HG03460 (cell line): ENCODE data around the gene GRAMD4.

Source experiments
- ATAC-seq: cut with Tn5 transposase; IDR thresholded peaks from one replicate; pipeline ENCODE4 v1.9.1; 2021; ENCODE audit not compliant: unreplicated experiment

The GRAMD4 gene

DNA sequence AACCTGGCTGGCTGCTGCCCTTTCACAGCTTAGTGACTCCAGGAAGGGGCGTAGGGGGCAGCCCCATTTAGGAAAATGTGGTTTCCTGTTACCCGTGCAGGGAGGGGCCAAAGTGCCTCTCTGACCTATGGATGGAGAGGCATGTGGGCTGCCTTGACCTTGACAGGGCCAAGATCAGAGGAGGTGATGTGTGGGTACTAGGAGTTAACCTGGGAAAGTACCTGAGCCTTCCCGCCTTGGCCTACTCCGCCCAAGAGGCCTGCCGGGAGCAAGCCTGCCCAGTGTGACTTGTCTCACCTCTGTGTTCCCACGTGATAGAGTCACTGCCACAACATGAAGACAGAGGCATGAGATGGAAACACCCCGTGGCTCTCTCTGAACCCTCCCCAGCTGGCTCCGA lies 33.4 kb downstream of the GRAMD4 start:
- no peak for ATAC-seq

DNA sequence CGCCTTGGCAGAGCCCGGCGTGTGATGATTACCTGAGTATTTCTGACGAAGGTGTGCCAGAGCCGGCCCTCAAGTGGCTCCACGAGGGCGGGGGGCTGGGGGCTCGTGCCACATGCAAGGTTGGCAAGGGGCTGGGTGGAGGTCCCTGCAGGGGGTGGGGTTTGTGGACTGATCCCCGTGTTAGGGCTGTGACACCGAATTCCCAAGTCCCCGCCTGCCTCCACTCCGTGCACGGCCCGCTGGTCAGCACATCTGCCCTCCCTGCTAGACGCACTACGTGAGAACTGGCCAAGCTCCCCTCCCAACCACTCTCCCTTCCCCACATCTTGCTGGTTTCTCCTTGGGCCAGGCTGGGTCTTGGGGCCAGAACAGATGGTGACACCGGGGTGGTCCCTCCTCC lies 34.2 kb downstream of the GRAMD4 start:
- ATAC-seq, result no peak

DNA sequence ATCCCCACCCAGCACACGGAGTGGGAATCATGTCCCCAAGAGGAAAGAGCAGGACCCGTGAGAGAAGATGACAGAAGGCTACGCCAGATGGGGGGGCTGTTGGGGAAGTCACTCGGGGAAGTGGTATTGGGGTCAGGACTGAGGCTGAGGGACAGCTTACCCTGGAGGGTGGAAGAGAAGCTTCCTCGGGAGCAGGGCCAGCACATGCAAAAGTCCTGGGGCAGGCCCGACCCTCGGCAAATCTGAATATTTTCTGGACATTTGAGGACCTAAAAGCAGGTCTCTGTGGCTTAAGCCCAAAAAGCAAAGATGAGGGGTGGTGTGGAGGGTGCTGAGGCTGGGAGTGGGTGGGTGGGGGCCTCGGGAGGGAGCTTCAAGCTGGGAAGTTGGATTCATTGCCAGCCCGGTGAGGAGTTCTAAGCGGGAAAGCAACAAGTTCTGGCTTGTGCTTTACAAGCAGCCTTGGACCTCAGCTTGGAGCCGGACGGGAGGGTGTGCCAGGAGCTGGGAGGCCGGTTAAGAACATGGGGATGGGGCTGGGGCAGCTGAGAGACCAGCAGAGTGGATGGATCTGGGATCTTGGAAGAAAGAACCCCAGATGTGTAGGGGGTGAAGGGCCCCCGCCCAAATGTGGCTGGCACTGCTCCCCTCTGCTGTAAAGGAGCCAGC lies 34.9 kb downstream of the GRAMD4 start:
- ATAC-seq, result no peak

DNA sequence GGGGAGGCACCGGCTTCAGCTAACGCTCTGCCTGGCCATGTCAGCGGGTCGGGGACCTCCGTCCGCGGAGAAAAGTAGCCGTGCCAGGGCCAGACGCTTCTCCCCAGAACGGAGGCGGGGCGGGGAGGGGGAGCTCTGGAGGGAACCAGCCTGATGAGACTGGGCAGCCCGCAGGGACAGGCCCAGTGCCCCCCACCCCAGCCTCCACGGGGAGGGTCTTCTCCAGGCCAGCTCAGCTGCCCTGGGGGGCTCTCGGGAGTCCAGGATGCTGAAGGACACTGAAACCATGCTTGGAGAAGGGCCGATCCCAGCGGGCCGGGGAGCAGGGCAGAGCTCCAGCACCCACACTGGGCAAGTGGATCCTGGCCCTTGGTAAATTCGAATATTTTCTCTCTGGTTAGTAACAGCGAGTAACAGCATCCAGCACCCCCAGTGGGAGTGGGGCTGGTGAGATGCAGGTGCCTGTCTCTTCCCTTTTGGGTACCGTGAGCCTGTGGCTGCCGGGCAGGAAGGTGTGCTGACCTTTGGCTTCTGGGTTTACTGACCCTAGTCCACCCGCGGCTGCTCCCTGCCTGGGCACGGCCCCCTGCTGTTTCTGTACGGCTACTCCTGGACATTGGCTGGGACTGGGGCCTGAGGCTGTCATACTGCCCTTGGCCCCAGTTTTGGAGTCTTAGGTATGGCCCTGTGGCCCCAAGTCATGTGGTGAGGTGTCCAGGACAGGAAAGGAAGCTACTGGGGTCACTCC lies 35.8 kb downstream of the GRAMD4 start:
- ATAC-seq, result no peak

DNA sequence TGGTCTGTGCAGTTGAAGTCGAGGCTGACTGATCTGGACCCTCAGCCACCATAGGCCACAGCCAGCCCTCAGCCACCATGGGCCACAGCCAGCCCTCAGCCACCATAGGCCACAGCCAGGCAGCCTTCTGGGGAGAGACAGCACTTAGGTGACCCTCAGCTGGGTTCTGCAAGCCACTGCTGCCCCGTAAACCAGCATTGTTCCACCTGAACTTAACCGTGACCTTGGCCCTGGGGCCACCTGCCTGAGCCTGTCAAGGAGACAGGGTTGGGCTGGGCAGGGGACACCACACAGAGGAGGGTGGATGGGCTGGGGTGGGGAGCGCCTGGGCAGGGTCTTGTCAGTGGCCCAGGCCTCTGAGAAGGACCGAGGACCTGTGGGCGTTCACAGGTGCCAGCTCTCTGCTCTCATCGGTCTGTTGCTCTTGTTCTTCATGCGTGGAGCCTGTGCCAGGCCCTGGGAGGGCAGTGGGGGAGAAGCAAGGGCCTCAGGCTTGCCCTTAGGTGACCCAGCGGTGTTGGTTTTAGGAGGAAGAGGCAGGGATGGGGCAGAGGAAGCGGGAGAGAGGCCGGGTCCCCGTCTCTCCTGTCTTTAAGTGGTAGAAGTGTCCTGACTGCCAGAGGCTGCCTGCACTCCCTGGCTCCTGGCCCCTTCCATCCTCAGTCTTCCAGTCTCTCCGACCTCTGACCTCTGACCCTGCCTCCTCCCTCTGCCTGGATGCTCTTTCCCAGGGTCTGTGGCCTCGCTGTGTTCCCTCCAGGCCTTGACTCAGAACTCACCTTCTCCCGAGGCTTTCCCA lies 36.9 kb downstream of the GRAMD4 start:
- no peak for ATAC-seq

DNA sequence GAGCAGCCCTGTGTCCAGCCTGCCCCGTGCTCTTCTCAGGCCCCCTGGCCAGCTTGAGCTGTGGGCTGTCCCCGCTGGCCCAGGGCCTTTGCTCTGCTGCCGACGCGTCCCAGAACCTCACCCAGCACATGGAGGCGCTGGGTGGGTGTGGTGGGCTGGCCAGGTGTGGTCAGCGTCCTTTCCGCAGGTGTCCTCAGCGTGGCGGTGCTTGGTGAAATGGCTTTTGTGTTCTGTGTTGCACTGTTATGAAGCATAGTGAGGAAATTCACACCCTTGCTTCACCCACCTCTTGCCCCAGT lies 37.4 kb downstream of the GRAMD4 start:
- no peak for ATAC-seq

DNA sequence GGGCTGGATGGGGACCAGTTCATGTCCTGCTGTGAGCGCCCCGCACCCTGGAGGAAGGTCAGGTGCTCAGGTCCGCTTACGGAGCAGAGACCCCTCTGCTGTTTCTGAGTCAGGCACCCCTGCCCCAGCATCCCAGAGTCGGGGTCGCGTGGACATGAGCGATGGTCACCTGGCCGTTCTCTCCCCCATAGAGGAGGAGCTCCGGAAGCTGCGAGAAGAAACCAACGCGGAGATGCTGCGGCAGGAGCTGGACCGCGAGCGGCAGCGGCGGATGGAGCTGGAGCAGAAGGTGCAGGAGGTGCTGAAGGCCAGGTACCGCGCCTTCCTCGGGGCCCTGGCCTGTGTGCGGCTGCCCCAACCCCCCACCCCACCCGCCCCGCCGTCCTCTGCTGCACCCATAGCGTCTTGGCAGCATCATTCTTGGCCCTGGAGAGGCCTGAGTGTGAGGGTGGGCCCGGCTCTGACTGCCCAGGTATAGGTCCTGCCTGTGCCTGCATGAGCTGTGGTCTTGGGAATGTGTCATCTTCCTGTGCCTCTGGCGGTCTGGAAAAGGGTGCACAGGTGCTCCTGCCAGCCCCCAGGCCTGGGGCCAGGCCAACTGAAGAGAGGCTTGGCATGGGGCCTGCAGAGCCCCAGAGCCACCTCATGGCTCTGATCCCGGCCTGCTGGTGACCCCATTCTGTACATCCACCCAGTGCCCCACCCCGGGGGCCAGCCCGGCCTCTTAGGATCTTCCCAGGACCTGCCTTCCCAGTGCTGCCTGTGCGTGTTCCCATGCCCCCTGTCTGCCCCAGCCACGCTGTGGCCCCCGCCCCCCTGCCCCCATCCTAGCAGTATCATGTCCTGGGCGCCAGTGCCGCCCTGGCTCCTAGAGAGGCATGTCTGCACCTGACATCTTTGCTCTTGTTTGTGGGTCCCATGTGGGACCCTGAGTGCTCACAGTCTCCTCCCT lies 38.1 kb downstream of the GRAMD4 start:
- ATAC-seq, result no peak

DNA sequence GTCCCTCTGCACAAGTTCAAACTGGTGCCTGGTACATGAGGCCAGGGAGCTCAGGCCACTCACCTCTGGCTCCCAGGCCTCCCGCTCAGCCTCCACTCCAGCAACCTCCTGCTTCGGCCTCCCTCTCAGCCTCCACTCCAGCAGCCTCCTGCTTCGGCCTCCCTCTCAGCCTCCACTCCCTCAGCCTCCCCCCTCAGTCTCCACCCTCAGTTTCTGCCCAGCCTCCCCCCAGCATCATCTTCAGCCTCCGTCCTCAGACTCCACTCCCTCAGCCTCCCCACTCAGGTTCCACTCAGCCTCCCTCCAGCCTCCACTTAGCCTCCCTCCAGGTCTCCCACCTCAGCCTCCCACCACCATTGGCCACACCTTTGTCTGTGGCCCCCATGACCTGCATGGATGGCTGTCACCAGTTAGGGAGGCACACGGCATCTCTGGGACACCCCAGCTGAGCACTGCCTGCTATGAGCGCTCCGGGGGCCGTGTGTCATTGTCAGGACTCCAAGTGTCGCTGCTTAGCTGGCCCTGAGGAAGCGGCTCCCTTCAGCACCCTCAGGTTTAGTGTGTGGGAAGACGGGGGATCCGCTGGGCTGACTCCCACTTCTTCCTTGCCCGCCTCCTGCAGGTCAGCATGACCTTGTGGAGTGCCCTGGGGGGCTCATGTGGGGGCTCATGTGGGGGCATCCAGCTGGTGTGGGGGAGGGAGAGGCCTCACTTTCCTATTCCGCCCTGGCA lies 39.0 kb downstream of the GRAMD4 start:
- ATAC-seq, result no peak

DNA sequence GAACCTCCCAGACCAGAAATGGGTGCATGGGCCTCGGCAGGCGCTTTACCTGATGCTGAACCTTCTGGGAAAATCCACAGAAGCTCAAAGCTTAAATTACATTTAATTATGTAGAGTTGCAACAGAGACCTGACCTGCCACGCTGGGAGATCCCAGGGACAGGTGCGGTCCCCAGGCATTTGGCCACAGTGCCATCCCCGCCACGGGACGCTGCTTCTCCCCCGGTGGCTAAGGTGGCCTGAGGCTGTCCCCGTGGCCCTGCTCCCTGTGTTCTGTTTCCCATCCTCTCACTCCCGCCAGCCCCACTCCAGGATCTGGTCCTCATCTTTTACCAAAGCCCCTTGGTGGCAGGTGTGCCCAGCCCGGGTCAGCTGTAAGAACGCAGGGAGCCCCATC lies 39.6 kb downstream of the GRAMD4 start:
- no peak for ATAC-seq

DNA sequence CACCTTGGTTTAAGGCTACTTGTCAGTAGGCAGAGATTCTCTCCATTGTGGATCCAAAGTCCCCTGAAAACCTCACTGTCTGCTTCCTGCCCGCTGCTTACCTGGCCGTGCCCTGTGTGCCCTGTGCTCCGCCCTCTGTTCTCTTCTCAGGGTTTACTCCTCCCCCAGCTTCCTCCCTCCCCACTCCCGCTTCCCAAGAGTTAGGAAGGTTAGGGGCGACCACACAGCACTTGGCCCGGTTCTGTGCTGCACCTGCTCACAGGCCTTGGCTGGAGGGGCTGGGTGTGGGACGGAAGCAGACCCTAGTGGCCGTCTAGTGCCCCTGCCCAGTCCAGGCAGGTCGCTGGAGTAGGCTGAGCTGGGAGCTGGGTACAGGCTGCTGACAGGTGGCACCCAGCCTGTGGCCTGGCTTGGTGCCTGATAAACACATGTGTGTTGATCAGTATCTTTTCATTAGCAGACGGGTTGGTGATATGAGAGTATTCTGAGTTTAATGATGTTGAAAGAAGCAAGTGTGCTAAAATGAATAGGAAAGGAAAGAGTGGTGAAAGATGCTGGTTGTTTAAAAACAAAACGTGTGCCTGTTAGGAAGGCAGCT lies 40.5 kb downstream of the GRAMD4 start:
- ATAC-seq, result no peak

DNA sequence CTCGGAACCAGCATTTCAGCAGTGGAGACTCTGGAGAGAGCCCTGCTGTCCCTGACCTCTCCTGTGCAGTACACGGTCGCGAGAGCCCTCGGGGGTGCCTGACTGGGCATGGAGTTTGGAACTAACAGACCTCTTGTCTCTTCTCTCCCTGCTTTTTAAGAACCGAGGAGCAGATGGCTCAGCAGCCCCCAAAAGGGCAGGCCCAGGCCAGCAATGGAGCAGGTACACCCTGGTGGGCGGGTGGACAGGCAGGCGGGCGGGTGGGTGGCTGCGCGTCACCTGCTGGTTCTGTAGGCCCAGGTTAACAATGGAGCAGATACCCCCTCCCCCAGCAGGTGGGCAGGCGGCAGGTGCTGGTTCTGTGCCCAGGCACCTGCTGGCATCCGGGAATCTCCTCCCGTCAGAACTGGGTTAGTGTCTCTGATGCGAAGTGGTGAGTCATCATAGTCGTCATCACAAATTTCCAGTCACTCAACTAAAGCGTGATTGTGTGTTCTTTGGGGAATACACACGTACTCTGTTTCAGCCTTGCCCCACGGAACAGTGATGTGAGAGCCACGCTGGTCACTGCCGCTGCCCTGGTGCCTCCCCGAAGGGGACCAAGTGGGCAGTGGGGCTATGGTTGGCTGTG lies 41.1 kb downstream of the GRAMD4 start:
- ATAC-seq, result no peak

DNA sequence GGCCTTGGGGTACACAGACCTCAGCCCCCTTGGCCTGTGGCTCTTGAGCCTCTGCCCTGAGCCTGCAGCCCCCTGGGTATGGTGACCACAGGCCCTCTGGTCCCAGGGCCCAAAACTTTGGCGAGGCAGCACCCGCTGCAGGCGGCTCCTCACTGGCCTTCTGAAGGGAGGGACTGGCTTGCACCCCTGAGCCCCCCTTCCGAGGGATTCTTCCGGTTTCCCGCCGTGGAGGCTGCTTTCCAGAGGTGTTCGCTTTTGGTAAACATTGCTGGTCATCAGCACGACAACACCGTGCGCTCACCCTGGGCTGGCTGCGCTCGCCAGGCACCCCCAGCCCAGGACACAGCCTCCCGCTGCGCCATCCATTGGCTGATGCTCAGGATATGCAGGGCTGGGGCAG lies 42.0 kb downstream of the GRAMD4 start:
- no peak for ATAC-seq

DNA sequence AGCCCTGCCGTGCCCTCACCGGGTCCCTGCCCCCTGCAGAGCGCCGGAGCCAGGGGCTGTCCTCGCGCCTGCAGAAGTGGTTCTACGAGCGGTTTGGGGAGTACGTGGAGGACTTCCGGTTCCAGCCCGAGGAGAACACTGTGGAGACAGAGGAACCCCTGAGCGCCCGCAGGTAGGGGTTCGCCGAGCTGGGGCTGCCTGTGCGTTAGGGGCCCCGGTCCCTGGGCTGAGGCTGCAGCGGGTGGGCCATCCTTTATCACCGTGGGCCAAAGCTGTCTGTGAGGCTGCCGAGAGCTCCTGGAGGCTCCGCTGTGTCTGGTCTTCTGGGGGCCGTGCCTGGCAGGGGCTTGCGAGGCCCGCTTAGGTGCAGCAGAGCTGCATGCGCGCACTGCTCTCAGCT lies 42.8 kb downstream of the GRAMD4 start:
- no peak for ATAC-seq

DNA sequence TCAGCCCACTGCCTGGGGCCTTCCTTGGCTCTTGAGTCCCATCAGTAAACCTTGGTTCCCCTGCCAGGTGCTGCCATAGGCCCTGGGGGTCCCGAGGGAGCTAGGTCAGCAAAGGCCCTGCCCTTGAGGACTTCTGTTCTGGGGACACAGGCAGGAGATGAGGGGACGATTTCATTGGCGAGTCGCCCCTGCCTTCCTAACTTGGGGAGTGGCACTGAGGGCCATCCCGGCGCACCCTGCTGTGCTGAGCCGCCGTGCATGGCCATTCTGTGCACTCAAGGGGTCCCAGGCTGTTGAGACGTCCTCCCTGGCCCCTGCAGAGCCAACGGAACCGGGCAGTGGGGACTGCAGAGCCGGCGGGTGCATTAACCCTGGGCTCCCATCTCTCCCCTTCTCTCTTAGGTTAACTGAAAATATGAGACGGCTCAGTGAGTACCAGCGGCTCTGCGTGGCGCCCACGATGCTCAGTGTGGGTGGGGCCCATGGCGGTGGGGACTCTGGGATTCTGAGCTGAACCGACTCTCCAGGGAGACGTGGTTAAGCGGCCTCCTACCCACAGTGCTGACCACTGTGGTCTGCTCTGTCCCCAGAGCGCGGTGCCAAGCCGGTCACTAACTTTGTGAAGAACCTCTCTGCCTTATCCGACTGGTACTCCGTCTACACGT lies 43.4 kb downstream of the GRAMD4 start:
- ATAC-seq, result no peak

DNA sequence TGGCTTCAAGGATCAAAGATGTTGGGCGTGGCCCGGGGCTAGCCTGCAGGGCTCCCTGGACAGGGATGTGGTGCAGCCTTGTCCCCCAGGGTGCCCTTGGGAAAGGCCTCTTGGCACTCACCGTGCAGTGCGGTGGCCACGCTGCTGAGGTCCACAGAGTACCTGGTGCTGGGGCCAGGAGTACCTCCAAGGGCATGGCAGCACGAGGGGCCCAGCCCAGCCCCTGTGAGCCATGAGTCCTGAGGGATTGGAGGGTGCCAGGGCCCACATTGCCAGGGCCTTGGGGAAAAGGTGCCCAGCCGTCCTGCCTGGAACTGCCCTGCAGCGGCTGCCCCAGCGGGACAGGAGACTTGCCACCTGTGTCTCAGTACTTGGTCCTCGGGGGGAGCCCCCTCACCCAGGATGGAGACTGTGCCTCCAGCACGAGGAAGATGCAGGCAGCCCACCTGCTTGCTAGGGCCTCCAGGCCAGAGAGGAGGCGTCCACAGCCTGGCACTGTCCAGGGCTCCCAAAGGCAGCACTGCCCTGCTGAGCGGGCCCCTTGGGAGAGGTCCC lies 44.2 kb downstream of the GRAMD4 start:
- no peak for ATAC-seq

DNA sequence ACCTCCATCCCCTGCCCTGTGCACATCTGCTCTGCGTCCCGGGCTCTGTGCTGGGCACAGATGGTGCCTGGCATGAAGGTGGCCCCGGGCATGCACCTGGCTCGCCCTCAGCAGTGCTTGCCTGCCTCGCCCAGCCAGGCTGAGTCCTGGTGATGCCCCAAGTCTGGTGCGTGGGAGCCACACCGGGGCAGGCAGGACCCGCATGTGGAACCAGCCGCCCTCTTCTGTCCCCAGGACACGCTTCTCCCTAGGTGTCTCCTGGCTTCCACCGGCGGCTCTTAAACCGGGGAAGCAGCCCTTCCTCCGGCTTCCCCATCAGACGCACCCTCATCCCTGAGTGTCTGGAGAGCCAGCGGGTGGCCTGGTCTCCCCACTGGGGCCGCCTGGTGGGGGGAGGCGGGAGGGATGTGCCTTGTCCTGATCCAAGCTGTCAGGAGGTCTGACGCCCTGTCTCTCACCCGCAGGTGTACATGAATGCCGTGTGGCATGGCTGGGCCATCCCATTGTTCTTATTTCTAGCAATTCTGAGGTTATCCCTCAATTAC lies 45.0 kb downstream of the GRAMD4 start:
- ATAC-seq, result no peak

DNA sequence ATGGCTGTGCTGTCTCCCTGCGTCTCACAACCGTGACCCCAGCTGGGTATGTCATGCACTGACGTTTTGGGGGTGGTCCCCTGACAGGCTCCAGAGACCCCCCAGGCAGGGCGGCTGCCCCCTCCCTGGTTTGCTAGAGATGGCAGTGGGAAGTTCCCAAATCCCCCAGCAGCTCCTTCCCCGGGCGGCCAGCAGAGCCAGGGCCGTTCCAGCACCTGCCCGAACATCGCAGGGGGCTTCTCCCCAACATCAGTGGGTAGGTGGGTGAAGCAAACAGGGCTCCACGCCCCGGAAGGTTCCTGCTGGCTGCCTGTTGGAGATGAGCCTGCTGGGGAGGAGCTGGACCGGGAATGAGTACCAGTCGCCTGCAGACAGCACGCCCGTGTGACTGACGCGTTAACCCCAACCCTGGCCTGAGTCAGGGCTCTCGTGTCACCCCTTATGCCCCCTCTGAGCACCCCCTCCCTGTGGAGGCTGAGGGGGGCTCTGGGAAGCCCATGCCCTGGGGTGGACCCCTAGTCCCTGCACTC lies 45.6 kb downstream of the GRAMD4 start:
- ATAC-seq, result no peak

DNA sequence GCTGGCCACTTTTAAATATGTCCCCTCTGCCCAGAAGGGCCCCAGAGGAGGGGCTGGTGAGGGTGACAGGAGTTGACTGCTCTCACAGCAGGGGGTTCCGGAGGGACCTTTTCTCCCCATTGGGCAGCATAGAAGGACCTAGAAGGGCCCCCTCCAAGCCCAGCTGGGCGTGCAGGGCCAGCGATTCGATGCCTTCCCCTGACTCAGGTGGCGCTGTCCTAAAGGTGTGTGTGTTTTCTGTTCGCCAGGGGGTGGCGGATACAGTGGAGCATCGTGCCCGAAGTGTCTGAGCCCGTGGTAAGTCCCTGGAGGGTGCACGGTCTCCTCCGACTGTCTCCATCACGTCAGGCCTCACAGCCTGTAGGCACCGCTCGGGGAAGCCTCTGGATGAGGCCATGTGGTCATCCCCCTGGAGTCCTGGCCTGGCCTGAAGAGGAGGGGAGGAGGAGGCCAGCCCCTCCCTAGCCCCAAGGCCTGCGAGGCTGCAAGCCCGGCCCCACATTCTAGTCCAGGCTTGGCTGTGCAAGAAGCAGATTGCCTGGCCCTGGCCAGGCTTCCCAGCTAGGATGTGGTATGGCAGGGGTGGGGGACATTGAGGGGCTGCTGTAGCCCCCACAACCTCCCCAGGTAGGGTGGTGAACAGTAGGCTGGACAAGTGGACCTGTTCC lies 46.5 kb downstream of the GRAMD4 start:
- no peak for ATAC-seq
